HepG2 (cell line): Measurements from ENCODE around the gene TM6SF1. TPM values are rescaled to one million over a fixed set of nuclear protein-coding genes. Genes with fewer than 3 reads are reported as not detected.

Source experiments
- CCAR2 ChIP-seq: fragments of 200-400 bp; formaldehyde crosslinking; optimal IDR thresholded peaks from 2 replicates; pipeline ENCODE3; 2018; ENCODE audit warnings: low read depth, mild to moderate bottlenecking, low read length, moderate library complexity
- FUBP1 ChIP-seq: sonication (generic); formaldehyde crosslinking; IDR thresholded peaks from 2 replicates; pipeline ENCODE4 v1.5.1; 2020; ENCODE audit warnings: missing genetic modification reagents, mild to moderate bottlenecking, borderline replicate concordance
- PBX2 ChIP-seq: IDR thresholded peaks from 2 replicates; pipeline ENCODE4 v1.6.1; 2016; ENCODE audit warnings: control low read depth
- ZNF407 ChIP-seq: sonication (generic); formaldehyde crosslinking; IDR thresholded peaks from one replicate; pipeline ENCODE4 v1.5.1; 2020; ENCODE audit warnings: mild to moderate bottlenecking, missing genetic modification reagents; ENCODE audit errors: not compliant biosample characterization
- polyA plus RNA-seq, 8 experiments: library from polyadenylated mRNA; depleted of rRNA in 3 of 8; stranded (reverse) in 7 of 8; unstranded in 1 of 8; fragments of >200 nt; fragmentation: Illumina TruSeq in 4 of 8; extraction: Trizol in 4 of 8; gene quantifications; 2 replicates each; pipeline versions ENCODE4 v1.2.1 to v1.2.3, GENCODE V29; 2011 to 2016; ENCODE audit warnings: low read depth in 4 of 8, missing spikeins in 1 of 8, mixed read lengths in 1 of 8; ENCODE audit not compliant: insufficient read depth in 1 of 8
- total RNA-seq, 5 experiments: library from RNA; depleted of rRNA; stranded (reverse); fragments of >200 nt; fragmentation: Illumina TruSeq; extraction: Trizol; gene quantifications; 2 replicates each; pipeline ENCODE4 v1.2.3, GENCODE V29; 2016; ENCODE audit warnings: low read depth in 1 of 5
- TF ChIP-seq, protein P1 (sequence below), 2 experiments: fragments of 450-650 bp in 1 of 2; sonication (generic) in 1 of 2; formaldehyde crosslinking in 1 of 2; IDR thresholded peaks; 2 replicates each; pipeline versions ENCODE4 v1.6.1 to v1.8.0; 2016 to 2022; ENCODE audit warnings: antibody characterized with exemption in 1 of 2, mild to moderate bottlenecking in 1 of 2, missing genetic modification reagents in 1 of 2

The TM6SF1 gene
- total and polyA plus RNA-seq, 2 of the 13 experiments (the other 11 are each of a cell fraction or from before 2014, with no cell fraction given): not detected

DNA sequence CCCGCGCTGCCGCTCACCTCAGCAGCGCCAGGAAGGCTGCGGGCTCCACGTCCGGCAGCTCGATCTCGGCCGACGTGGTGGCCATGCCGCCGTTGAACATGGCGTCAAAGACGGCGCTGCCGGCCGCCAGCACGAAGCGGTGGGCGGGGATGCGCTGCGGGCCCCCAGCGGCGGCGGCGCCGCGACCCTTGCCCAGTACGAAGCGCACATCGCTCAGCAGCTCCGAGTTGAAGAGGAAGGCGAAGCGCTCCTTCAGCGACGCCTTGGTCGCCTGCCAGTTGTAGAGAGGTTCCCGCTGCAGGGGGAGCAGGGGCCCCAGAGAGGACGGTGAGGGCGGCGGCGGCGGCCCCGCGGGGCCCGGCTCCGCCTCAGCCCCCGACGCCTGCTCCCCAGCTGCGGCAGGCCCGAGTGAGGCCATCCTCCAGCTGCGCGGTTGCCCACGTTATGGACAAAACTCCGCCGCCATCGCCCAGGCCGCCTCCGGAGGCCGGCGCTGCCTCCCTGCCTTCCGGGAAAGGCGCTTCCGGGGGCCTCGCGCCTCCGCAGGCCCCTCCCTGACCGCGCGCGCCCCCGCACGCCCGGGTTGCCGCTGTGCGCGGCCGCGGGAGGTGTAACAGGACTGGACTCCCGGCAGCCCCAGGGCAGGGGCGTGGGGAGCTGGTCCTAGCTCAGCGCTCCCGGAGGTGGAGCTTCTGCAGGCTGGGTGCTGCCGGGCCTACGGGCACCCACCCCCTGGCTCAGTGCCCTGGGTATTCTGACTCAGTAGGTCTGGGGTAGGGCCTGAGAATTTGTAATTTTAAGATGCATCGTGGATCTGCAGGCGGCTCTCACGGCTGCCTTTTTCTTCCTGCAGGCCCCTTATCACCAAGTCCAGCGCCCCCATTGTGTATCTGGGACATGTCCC is 40.5 kb upstream of the TM6SF1 start, which contains the start of gene BTBD1 (continued):
- TF ChIP-seq, protein P1, sequence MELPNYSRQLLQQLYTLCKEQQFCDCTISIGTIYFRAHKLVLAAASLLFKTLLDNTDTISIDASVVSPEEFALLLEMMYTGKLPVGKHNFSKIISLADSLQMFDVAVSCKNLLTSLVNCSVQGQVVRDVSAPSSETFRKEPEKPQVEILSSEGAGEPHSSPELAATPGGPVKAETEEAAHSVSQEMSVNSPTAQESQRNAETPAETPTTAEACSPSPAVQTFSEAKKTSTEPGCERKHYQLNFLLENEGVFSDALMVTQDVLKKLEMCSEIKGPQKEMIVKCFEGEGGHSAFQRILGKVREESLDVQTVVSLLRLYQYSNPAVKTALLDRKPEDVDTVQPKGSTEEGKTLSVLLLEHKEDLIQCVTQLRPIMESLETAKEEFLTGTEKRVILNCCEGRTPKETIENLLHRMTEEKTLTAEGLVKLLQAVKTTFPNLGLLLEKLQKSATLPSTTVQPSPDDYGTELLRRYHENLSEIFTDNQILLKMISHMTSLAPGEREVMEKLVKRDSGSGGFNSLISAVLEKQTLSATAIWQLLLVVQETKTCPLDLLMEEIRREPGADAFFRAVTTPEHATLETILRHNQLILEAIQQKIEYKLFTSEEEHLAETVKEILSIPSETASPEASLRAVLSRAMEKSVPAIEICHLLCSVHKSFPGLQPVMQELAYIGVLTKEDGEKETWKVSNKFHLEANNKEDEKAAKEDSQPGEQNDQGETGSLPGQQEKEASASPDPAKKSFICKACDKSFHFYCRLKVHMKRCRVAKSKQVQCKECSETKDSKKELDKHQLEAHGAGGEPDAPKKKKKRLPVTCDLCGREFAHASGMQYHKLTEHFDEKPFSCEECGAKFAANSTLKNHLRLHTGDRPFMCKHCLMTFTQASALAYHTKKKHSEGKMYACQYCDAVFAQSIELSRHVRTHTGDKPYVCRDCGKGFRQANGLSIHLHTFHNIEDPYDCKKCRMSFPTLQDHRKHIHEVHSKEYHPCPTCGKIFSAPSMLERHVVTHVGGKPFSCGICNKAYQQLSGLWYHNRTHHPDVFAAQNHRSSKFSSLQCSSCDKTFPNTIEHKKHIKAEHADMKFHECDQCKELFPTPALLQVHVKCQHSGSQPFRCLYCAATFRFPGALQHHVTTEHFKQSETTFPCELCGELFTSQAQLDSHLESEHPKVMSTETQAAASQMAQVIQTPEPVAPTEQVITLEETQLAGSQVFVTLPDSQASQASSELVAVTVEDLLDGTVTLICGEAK (IDR thresholded peaks at IDR 0.05): no peak
- TF ChIP-seq, protein P1 (CRISPR knock-in tag; IDR thresholded peaks at IDR 0.05): no peak
- TF ChIP-seq FUBP1 (CRISPR knock-in tag) (no peak), CCAR2 (peak; percentile 45), ZNF407 (CRISPR knock-in tag) (no peak), PBX2 (CRISPR knock-in tag) (no peak)
